ENCODE measurements around the gene SCGB3A1.

Gene SCGB3A1

DNA sequence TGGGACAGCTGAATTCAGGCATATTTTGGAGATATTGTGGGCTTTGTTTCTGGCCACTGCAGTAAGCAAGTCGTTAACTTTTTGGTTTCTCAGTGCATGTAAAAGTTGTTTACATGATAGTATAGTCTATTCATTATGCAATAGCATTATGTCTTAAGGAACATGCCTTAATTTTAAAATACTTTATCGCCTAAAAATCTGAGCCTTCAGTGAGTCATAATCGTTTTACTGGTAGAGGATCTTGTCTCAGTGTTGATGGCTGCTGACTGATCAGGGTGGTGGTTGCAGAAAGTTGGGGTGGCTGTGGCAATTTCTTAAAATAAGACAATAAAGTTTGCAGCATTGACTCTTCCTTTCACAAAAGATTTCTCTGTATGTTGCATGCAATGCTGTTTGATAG is 5.1 kb downstream of the SCGB3A1 start:
- DNase-seq (ENCODE audit: low spot score in 2 of 2) (no peak), ATAC-seq (replicated peaks; ENCODE audit: extremely low read depth, poor library complexity, severe bottlenecking) (no peak)
- no peaks in the 10 kb centered on the region for H3K4me1 Mint-ChIP-seq
- peaks cover 3% of the 10 kb centered on the region for H3K36me3 Mint-ChIP-seq (ENCODE audit: insufficient read depth)
- no peaks in the 10 kb centered on the region for H3K9me3 Mint-ChIP-seq
- no peak overlapping the region for H3K4me3 Mint-ChIP-seq
- no peak overlapping the region for H3K27ac Mint-ChIP-seq (ENCODE audit: low read depth)
- peaks cover 10% of the 10 kb centered on the region for H3K27me3 Mint-ChIP-seq

DNA sequence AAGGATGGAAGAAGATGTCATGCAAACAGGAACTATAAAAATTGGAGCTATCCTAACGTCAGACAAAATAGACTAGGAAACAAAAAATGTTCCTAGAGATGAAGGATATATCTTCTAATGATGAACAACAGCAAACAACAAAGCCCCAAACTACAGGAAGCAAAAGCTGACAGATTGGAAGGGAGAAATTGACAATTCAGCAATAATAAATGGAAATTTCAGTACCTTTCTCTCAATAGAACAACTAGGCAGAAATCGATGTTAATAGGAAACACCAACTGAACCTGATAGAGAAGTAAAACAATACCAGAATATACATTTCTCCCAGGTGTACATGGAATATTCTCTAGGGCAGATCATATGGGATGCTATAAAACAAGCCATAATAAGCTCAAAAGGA is 7.6 kb downstream of the SCGB3A1 start:
- H3K27me3 Mint-ChIP-seq: peaks cover 9% of the 10 kb centered on the region
- no peaks in the 10 kb centered on the region for H3K4me1 Mint-ChIP-seq
- no peak for ATAC-seq (replicated peaks; ENCODE audit: extremely low read depth, poor library complexity, severe bottlenecking)
- H3K4me3 Mint-ChIP-seq: no peak overlapping the region
- DNase-seq (ENCODE audit: low spot score in 2 of 2): no peak
- H3K27ac Mint-ChIP-seq (ENCODE audit: low read depth): no peak overlapping the region
- H3K9me3 Mint-ChIP-seq: no peaks in the 10 kb centered on the region
- H3K36me3 Mint-ChIP-seq (ENCODE audit: insufficient read depth): peaks cover 3% of the 10 kb centered on the region

DNA sequence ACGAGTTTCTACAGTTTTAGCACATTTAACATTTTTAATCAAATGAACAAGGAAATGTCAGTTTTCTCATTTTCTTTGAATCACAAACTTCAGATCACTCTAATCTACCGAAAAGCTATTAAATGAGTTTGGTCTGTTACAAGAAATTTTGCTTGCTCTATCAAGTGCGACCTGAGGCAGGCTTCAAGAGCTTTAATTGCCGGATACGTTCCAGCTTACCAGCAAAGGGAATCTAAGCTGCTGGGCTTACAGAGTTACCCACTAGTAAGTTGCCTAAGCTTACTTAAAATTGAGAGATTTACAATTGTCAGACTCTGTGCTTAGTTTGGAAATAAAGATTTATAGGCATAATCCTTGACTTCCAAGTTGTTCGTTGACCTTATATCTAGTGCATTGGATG is 10.6 kb downstream of the SCGB3A1 start:
- H3K4me3 Mint-ChIP-seq: no peak overlapping the region
- no peak overlapping the region for H3K27ac Mint-ChIP-seq (ENCODE audit: low read depth)

GRCh38 chr5:180575571-180575970 is 15.7 kb downstream of the SCGB3A1 start:
- Mint-ChIP-seq H3K27me3 (no peaks in the 10 kb centered on the region), H3K27ac (ENCODE audit: low read depth) (no peak overlapping the region), H3K4me1 (no peaks in the 10 kb centered on the region), H3K36me3 (ENCODE audit: insufficient read depth) (peaks cover 20% of the 10 kb centered on the region), H3K9me3 (no peaks in the 10 kb centered on the region), H3K4me3 (no peak overlapping the region)
- no peak for DNase-seq (ENCODE audit: low spot score in 2 of 2)
- no peak for ATAC-seq (replicated peaks; ENCODE audit: extremely low read depth, poor library complexity, severe bottlenecking)

More for the DNA sequence above, 10.6 kb downstream of the SCGB3A1 start:
- peaks cover 11% of the 10 kb centered on the region for H3K36me3 Mint-ChIP-seq (ENCODE audit: insufficient read depth)
- no peaks in the 10 kb centered on the region for H3K9me3 Mint-ChIP-seq
- H3K4me1 Mint-ChIP-seq: no peaks in the 10 kb centered on the region
- DNase-seq (ENCODE audit: low spot score in 2 of 2): no peak
- no peaks in the 10 kb centered on the region for H3K27me3 Mint-ChIP-seq
- no peak for ATAC-seq (replicated peaks; ENCODE audit: extremely low read depth, poor library complexity, severe bottlenecking)

DNA sequence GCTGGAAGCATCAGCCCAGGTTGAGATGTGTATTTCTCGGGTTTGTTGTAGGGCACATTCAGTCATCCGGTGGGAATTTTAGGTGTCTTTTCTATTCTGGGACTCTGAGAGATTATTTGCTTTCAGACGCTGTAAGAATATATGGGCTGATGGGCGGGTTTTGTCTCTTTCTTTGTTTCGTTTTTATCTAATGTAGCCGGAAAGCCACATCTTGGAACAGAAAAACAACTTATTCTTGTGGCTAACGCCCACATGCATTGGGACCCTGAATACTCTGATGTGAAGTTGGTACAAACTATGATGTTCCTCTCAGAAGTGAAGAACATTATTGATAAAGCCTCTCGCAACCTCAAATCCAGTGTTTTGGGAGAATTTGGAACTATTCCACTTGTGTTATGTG is 22.4 kb downstream of the SCGB3A1 start:
- Mint-ChIP-seq H3K27ac (ENCODE audit: low read depth) (no peak overlapping the region), H3K4me1 (no peaks in the 10 kb centered on the region), H3K9me3 (no peaks in the 10 kb centered on the region), H3K27me3 (no peaks in the 10 kb centered on the region), H3K36me3 (ENCODE audit: insufficient read depth) (peaks cover 40% of the 10 kb centered on the region), H3K4me3 (no peak overlapping the region)
- no peak for ATAC-seq (replicated peaks; ENCODE audit: extremely low read depth, poor library complexity, severe bottlenecking)
- DNase-seq (ENCODE audit: low spot score in 2 of 2): no peak

- Mint-ChIP-seq H3K4me3 (no peak overlapping the region), H3K27ac (ENCODE audit: low read depth) (no peak overlapping the region), H3K4me1 (peaks cover 28% of the 10 kb centered on the region), H3K36me3 (ENCODE audit: insufficient read depth) (peaks cover 47% of the 10 kb centered on the region), H3K27me3 (no peaks in the 10 kb centered on the region), H3K9me3 (no peaks in the 10 kb centered on the region)
- ATAC-seq (replicated peaks; ENCODE audit: extremely low read depth, poor library complexity, severe bottlenecking) (no peak), DNase-seq (ENCODE audit: low spot score in 2 of 2) (no peak)
Observed at GRCh38 chr5:180563994-180564393, 27.3 kb downstream of the SCGB3A1 start.

DNA sequence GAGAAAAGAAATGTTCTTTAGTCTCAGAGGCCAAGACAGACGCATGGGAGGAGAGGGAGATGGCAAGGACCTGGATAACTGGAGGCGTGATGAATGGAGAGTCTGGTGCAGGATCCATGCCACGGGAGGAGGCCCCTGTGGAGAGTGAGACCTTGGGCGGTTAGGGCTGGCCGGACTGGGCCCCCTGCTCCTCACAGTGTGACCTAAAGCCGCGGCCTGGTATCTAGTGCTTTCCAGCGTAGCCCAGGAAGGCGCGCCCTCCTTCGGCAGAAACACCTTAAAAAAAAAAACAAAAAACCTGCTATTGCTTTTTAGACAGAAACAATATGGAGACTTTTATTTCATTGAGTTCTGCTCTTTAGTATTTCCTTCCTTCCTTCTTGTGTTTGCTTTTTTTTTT is 33.1 kb downstream of the SCGB3A1 start:
- H3K9me3 Mint-ChIP-seq: no peaks in the 10 kb centered on the region

GRCh38 chr5:180557217-180557809 is 34.0 kb downstream of the SCGB3A1 start:
- Mint-ChIP-seq H3K4me1 (peaks cover 38% of the 10 kb centered on the region), H3K9me3 (no peaks in the 10 kb centered on the region), H3K4me3 (no peak overlapping the region), H3K36me3 (ENCODE audit: insufficient read depth) (peaks cover 30% of the 10 kb centered on the region), H3K27me3 (no peaks in the 10 kb centered on the region), H3K27ac (ENCODE audit: low read depth) (peak overlapping the region; percentile 42)
- ATAC-seq (replicated peaks; ENCODE audit: extremely low read depth, poor library complexity, severe bottlenecking) (no peak), DNase-seq (ENCODE audit: low spot score in 2 of 2) (no peak)

More for the DNA sequence above, 33.1 kb downstream of the SCGB3A1 start:
- no peaks in the 10 kb centered on the region for H3K27me3 Mint-ChIP-seq
- DNase-seq (ENCODE audit: low spot score in 2 of 2) (no peak), ATAC-seq (replicated peaks; ENCODE audit: extremely low read depth, poor library complexity, severe bottlenecking) (no peak)
- H3K4me3 Mint-ChIP-seq: no peak overlapping the region
- peak overlapping the region; percentile 7 for H3K27ac Mint-ChIP-seq (ENCODE audit: low read depth)
- peaks cover 25% of the 10 kb centered on the region for H3K36me3 Mint-ChIP-seq (ENCODE audit: insufficient read depth)
- peaks cover 38% of the 10 kb centered on the region for H3K4me1 Mint-ChIP-seq

DNA sequence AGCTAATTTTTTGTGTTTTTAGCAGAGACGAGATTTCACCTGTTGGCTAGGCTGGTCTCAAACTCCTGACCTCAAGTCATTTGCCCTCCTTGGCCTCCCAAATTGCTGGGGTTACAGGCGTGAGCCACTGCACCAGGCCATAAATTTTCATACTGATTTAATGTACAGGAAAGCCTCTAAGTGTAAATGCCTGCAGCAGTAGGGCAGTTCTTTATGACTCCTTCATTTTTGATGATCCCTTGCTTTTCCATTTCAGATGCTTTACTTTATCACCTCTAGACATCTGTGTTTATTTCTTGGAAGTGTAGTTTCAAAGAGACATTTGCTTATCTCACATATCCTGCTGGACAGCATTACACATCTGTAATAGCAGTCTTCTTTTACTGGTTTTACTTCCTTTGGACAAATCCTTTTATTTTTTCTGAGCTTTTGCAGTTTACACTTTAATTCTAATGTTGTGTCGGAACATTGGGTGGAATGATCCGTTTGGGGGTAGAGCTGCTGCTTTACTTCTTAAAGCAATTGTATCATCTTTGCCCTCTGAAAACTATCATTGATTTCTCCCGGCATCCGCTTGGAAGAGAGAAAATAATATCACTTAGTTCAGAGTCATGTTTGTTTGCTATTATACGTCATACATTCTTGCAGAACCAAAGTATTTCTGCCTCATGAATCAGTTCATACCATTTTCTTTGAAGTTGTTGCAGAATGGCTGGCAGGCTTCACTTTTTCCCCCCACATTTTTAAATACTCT is 36.0 kb downstream of the SCGB3A1 start:
- peaks cover 36% of the 10 kb centered on the region for H3K36me3 Mint-ChIP-seq (ENCODE audit: insufficient read depth)

GRCh38 chr5:180553530-180553929 is 37.8 kb downstream of the SCGB3A1 start:
- Mint-ChIP-seq H3K27me3 (no peaks in the 10 kb centered on the region), H3K4me1 (peaks cover 9% of the 10 kb centered on the region), H3K9me3 (no peaks in the 10 kb centered on the region), H3K36me3 (ENCODE audit: insufficient read depth) (peaks cover 37% of the 10 kb centered on the region), H3K27ac (ENCODE audit: low read depth) (no peak overlapping the region), H3K4me3 (no peak overlapping the region)
- DNase-seq (ENCODE audit: low spot score in 2 of 2) (no peak), ATAC-seq (replicated peaks; ENCODE audit: extremely low read depth, poor library complexity, severe bottlenecking) (no peak)

More for the DNA sequence above, 36.0 kb downstream of the SCGB3A1 start:
- ATAC-seq (replicated peaks; ENCODE audit: extremely low read depth, poor library complexity, severe bottlenecking) (no peak), DNase-seq (ENCODE audit: low spot score in 2 of 2) (no peak)
- Mint-ChIP-seq H3K27ac (ENCODE audit: low read depth) (no peak overlapping the region), H3K4me1 (peaks cover 20% of the 10 kb centered on the region), H3K9me3 (no peaks in the 10 kb centered on the region), H3K27me3 (no peaks in the 10 kb centered on the region), H3K4me3 (no peak overlapping the region)

DNA sequence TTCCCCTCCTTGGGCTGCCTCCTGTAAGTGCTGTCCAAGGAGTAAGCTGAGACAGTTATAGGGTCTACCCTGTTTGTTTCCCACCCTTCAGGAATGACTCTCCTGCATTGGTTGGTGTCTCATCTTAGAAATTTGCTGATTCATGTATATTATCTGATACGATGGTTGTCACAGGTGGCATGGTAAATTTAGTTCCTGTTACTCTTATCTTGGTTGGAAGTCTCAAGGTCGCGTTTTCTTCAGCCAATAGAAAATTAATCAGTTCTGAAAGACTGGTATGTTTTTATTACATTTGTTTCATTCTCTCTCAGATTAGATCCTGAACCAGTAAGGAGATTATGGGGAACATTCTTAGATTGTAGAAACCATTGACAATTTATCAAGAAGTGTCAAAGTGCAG is 42.7 kb downstream of the SCGB3A1 start:
- Mint-ChIP-seq H3K4me1 (peaks cover 21% of the 10 kb centered on the region), H3K27ac (ENCODE audit: low read depth) (peak overlapping the region; percentile 30), H3K4me3 (no peak overlapping the region), H3K36me3 (ENCODE audit: insufficient read depth) (peaks cover 45% of the 10 kb centered on the region), H3K27me3 (no peaks in the 10 kb centered on the region), H3K9me3 (no peaks in the 10 kb centered on the region)
- DNase-seq (ENCODE audit: low spot score in 2 of 2) (no peak), ATAC-seq (replicated peaks; ENCODE audit: extremely low read depth, poor library complexity, severe bottlenecking) (no peak)

DNA sequence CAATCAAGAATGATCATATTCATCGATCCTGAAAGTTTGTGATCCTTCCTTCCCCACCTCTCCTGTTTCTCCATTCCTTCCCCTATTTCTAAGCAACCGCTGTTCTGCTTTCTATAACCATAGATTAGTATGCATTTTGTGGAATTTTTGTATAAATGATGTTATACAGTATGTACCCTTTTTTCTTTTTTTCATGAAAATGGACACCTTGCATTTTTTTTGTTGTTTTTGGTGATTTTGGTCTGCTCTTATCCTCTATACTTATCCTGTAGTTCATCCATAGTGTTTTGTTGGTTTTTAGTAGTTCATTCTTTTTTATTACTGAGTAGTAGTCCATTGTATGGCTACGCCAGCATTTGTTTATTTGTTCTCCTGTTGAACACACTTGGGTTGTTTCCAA is 46.1 kb downstream of the SCGB3A1 start:
- H3K9me3 Mint-ChIP-seq: no peaks in the 10 kb centered on the region
- peaks cover 27% of the 10 kb centered on the region for H3K4me1 Mint-ChIP-seq
- peaks cover 37% of the 10 kb centered on the region for H3K36me3 Mint-ChIP-seq (ENCODE audit: insufficient read depth)
- no peak overlapping the region for H3K27ac Mint-ChIP-seq (ENCODE audit: low read depth)
- H3K27me3 Mint-ChIP-seq: no peaks in the 10 kb centered on the region
- ATAC-seq (replicated peaks; ENCODE audit: extremely low read depth, poor library complexity, severe bottlenecking): no peak
- no peak for DNase-seq (ENCODE audit: low spot score in 2 of 2)
- H3K4me3 Mint-ChIP-seq: no peak overlapping the region

- no peak overlapping the region for H3K4me3 Mint-ChIP-seq
- peaks cover 25% of the 10 kb centered on the region for H3K4me1 Mint-ChIP-seq
- DNase-seq (ENCODE audit: low spot score in 2 of 2) (no peak), ATAC-seq (replicated peaks; ENCODE audit: extremely low read depth, poor library complexity, severe bottlenecking) (no peak)
- H3K27ac Mint-ChIP-seq (ENCODE audit: low read depth): no peak overlapping the region
- H3K36me3 Mint-ChIP-seq (ENCODE audit: insufficient read depth): peaks cover 37% of the 10 kb centered on the region
- no peaks in the 10 kb centered on the region for H3K9me3 Mint-ChIP-seq
- no peaks in the 10 kb centered on the region for H3K27me3 Mint-ChIP-seq
Observed at GRCh38 chr5:180541710-180542109, 49.6 kb downstream of the SCGB3A1 start.
